ENCODE results near the gene PLLP. TPM values are rescaled to one million over a fixed set of nuclear protein-coding genes. Genes with fewer than 3 reads are reported as not detected.

The PLLP gene
- total RNA-seq, 1 experiment from 2014 or later = 3.1 TPM

GRCh38 chr16:57305159-57305811 is 20.8 kb upstream of the PLLP start (continued):
- TF ChIP-seq REST (IDR thresholded peaks at IDR 0.05; ENCODE audit: low read depth) (no peak), POLR2AphosphoS5 (IDR thresholded peaks at IDR 0.05; ENCODE audit: low read depth, low read length) (no peak), YY1 (IDR thresholded peaks at IDR 0.05; ENCODE audit: extremely low read depth, insufficient replicate concordance, low read depth, low read length) (no peak), RAD21 (IDR thresholded peaks at IDR 0.05; ENCODE audit: low read depth) (no peak)

GRCh38 chr16:57304169-57305061 is 19.9 kb upstream of the PLLP start:
- H2AFZ ChIP-seq (ENCODE audit: low read depth, low read length, poor library complexity, severe bottlenecking) = no peak overlapping the region
- peaks cover 0 to 18% of the 10 kb centered on the region in 2 experiments; a peak in 2 of 4 replicates for H3K4me1 ChIP-seq (ENCODE audit: control insufficient read depth in 1 of 2, insufficient read depth in 2 of 2, low read length in 2 of 2)
- no peaks in the 10 kb centered on the region for H3K9me2 ChIP-seq (ENCODE audit: insufficient read depth)
- H3K36me3 ChIP-seq (ENCODE audit: control insufficient read depth in 1 of 2, insufficient read depth in 2 of 2, low read length in 2 of 2) = no peaks in the 10 kb centered on the region
- ChIA-PET CTCF (interaction anchor here (1.4 to 6.2 kb wide), 3 partner anchors 113 to 215 kb away, joined by 3 to 126 read pairs (median 4); no protein-coding TSS in a partner anchor), POLR2A (interaction anchor here (1.0 kb wide), 1 partner anchor 113 kb away, joined by 3 read pairs; no protein-coding TSS in a partner anchor), RAD21 (ENCODE audit: low non-redundant PET in 1 of 2, low total read pairs in 2 of 2, uncharacterized antibody in 2 of 2, unreplicated experiment in 2 of 2) (no interaction called here)
- intact Hi-C loops (cut with micrococcal nuclease) = loop anchor here (5.0 kb wide), 1 partner anchor 222 kb away; no protein-coding TSS in a partner anchor
- H3K79me2 ChIP-seq (ENCODE audit: insufficient read depth, low read length) = no peaks in the 10 kb centered on the region
- H3K4me3 ChIP-seq (replicated peaks in 1 of 2; ENCODE audit: low read depth in 1 of 2, low read length in 2 of 2) = no peak overlapping the region
- H3K4me2 ChIP-seq (ENCODE audit: low read length) = no peak overlapping the region
- ATAC-seq (no peak), DNase-seq (ENCODE audit: low read depth, low spot score) (no peak)
- no peak overlapping the region for H3K9ac ChIP-seq (ENCODE audit: low read length)
- H3K9me3 ChIP-seq (ENCODE audit: control insufficient read depth in 1 of 2, insufficient read depth in 1 of 2, low read depth in 1 of 2, low read length in 2 of 2) = no peaks in the 10 kb centered on the region
- BruUV-seq (replicated peaks) = no TSS peak
- no peaks in the 10 kb centered on the region for H3K27me3 ChIP-seq (ENCODE audit: insufficient read depth, low read length)
- H4K20me1 ChIP-seq (ENCODE audit: insufficient read depth) = no peaks in the 10 kb centered on the region
- H3K27ac ChIP-seq (ENCODE audit: low read depth, low read length) = no peak overlapping the region
- TF ChIP-seq SP1 (IDR thresholded peaks at IDR 0.05; ENCODE audit: low read depth) = no peak
- TF ChIP-seq EGR1 (IDR thresholded peaks at IDR 0.05; ENCODE audit: low read depth) = no peak
- no peak for TF ChIP-seq JUND (IDR thresholded peaks at IDR 0.05)
- no peak for TF ChIP-seq EZH2phosphoT487 (IDR thresholded peaks at IDR 0.05; ENCODE audit: borderline replicate concordance)
- no peak for TF ChIP-seq CEBPB (IDR thresholded peaks at IDR 0.05; ENCODE audit: low read depth)
- TF ChIP-seq POLR2AphosphoS5 (IDR thresholded peaks at IDR 0.05; ENCODE audit: low read depth, low read length) = no peak
- no peak for TF ChIP-seq RAD21 (IDR thresholded peaks at IDR 0.05; ENCODE audit: low read depth)
- no peak for TF ChIP-seq POLR2A (IDR thresholded peaks at IDR 0.05; ENCODE audit: borderline replicate concordance, extremely low read depth, insufficient read depth, insufficient read length)
- no peak for TF ChIP-seq ZFX (IDR thresholded peaks at IDR 0.05)
- no peak for TF ChIP-seq REST (IDR thresholded peaks at IDR 0.05; ENCODE audit: low read depth)
- no peak for TF ChIP-seq MAX (IDR thresholded peaks at IDR 0.05)
- TF ChIP-seq ZNF274 (IDR thresholded peaks at IDR 0.05; ENCODE audit: low read depth, low read length) = no peak
